PC-3 (cell line): ENCODE measurements around the gene INTS1.
"Not testable (repeated sequence)": the region's sequence is repeated elsewhere in the genome, so short reads cannot be mapped to it uniquely, and the experiment has no call there.

Source experiments
- EZH2 ChIP-seq: fragments of 300-600 bp; sonication (generic); IDR thresholded peaks from one replicate; pipeline ENCODE4 v1.6.1; 2017; ENCODE audit warnings: antibody characterized with exemption, mild to moderate bottlenecking, low read length; ENCODE audit not compliant: unreplicated experiment
- EZH2phosphoT487 ChIP-seq: fragments of 300-600 bp; sonication (generic); IDR thresholded peaks from 2 replicates; pipeline ENCODE4 v1.6.1; 2018; ENCODE audit warnings: mild to moderate bottlenecking, antibody characterized with exemption, low read length, borderline replicate concordance
- TF ChIP-seq, protein P1 (sequence below): fragments of 300-600 bp; sonication (generic); conservative IDR thresholded peaks from 2 replicates; pipeline ENCODE4 v1.5.1; 2017; ENCODE audit warnings: antibody characterized with exemption, low read depth, mild to moderate bottlenecking, low read length

DNA sequence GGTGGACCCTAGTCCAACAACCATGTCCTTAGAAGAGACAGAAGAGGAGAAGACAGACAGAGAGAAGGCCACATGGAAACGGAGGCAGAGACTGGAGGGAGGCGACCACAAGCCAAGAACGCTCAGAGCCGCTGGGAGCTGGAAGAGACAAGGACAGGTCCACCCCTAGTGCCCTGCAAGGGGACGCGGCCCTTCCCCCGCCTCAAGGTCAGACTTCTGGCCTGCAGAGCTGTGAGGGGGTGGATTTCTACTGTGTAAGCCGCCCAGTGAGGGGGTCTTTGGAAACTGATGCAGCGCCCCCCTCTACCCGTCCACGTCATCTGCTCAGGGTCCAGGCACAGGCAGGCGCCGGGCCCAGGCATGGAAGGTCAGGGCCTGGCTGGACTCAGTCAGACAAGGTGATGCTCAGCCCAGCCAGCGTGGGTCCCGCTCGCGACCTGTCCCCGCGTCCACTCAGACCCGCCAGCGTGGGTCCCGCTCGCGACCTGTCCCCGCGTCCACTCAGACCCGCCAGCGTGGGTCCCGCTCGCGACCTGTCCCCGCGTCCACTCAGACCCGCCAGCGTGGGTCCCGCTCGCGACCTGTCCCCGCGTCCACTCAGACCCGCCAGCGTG, 60.5 kb downstream of the INTS1 start:
- not testable (repeated sequence) for TF ChIP-seq EZH2phosphoT487, EZH2
- TF ChIP-seq, protein P1, sequence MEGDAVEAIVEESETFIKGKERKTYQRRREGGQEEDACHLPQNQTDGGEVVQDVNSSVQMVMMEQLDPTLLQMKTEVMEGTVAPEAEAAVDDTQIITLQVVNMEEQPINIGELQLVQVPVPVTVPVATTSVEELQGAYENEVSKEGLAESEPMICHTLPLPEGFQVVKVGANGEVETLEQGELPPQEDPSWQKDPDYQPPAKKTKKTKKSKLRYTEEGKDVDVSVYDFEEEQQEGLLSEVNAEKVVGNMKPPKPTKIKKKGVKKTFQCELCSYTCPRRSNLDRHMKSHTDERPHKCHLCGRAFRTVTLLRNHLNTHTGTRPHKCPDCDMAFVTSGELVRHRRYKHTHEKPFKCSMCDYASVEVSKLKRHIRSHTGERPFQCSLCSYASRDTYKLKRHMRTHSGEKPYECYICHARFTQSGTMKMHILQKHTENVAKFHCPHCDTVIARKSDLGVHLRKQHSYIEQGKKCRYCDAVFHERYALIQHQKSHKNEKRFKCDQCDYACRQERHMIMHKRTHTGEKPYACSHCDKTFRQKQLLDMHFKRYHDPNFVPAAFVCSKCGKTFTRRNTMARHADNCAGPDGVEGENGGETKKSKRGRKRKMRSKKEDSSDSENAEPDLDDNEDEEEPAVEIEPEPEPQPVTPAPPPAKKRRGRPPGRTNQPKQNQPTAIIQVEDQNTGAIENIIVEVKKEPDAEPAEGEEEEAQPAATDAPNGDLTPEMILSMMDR = not testable (repeated sequence)
